ENCODE data around the gene VAV2.

VAV2 gene

DNA sequence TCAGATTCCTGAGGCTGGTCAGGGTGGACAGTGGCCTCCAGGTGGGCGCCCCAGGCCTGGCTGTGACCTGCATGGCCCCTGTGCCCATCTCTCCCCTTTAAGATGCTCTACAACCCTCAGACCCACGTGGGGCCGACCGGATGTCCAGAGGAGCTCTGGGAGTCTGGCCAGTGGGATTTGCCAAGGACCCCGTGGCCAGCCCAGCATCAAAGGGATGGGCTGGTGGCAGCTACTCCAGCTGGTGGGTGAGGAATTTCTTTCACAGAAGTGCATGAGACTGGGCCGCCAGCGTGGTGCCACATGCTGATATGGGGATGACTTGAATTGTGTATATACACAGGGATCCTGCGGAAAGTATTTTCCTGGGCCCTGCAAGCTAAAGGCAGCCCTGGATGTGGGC lies 159.2 kb downstream of the VAV2 start:
- no peak for DNase-seq

DNA sequence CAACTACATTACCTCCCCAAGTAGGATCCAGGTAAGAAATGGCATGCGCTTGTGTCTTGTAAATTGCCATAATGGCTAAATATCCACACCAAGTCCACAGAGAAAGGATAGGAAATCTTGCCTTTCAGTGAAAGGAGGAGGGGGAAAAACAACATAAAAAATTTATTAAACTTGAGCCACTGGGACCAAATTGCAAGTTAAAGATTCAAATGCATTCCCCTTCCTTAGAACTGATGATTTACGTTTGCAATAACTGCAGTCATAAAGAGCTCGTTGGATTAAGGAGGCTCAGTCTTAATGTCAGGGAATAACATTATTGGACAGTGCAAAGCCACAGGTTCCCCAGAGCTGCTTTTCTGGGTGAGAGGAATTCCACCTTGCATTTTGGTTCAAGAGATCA lies 161.4 kb downstream of the VAV2 start:
- DNase-seq, result no peak

DNA sequence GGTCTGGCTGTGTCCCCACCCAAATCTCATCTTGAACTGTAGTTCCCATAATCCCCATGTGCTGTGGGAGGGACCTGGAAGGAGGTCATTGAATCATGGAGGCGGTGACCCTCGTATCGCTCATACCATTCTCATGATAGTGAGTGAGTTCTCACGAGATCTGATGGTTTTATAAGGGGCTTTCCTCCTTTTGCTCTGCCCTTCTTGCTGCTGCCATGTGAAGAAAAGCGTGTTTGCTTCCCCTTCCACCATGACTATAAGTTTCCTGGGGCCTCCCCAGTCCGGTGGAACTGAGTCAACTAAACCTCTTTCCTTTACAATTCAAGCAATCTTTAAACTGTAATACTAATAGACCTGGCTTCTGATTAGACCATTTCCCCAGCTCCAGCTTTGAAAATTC lies 161.8 kb downstream of the VAV2 start:
- DNase-seq, result no peak

DNA sequence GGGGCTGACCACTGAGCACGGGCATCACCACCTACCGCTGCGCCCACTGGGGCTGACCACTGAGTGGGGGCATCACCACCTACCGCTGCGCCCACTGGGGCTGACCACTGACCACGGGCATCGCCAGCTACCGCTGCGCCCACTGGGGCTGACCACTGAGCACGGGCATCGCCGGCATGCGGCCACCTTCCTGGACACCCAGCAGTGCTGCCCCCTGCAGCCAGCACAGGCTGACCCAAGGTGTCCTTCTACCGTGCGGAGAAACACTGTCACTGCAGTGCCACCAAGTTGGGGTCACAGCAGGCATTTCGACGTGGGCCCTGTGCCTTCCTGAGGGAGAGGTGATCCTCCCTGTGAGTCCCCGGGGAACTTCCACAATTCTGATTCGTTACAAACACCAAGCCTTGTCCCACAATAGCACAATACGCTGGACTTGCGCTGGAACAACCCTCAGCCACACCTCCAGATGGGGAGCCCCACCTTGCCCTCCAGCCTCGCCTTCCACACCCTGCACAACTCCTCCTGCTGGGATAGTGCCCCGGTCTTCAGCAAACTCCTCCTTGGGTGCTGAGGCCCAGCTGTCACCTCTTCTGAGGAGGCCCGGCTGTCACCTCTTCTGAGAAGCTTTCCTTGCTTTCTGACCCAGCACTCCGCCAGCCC lies 163.7 kb downstream of the VAV2 start:
- no peak for DNase-seq

- no peak for DNase-seq
Observed at GRCh38 chr9:133826289-133827085, 165.6 kb downstream of the VAV2 start.

DNA sequence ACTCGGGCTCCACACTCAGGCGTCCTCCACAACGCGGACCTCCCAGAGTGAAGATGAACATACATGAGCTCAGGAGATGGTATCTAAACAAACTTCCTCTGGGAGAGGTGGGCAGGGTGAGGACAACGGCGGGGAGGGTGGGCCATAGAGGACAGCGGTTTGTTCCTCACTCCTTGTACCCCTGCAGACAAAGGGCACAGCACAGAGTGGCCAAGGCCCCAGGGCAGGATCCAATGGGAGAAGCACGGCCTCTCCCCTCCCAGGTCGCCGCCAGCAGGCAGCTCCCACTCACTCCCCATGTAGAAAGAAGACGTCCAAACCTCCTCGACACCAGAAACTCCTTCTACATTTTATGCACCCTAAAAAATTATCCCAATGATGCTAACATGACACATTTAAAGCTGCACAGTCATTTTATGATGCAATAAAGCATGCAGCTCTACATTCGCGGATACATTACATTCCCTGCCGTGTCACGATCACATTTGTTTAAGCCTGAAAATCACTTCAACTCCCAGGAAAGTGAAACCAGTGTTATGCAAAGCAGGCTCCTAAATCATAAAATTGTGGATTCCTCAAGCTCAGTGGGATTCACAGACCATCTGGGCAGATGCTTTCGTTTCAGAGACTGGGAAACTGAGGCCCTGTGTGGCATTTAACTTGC lies 166.4 kb downstream of the VAV2 start:
- DNase-seq, result peak; percentile 16

GRCh38 chr9:133824802-133825186 lies 167.3 kb downstream of the VAV2 start:
- no peak for DNase-seq

GRCh38 chr9:133824106-133824801 lies 167.9 kb downstream of the VAV2 start:
- DNase-seq, result no peak

DNA sequence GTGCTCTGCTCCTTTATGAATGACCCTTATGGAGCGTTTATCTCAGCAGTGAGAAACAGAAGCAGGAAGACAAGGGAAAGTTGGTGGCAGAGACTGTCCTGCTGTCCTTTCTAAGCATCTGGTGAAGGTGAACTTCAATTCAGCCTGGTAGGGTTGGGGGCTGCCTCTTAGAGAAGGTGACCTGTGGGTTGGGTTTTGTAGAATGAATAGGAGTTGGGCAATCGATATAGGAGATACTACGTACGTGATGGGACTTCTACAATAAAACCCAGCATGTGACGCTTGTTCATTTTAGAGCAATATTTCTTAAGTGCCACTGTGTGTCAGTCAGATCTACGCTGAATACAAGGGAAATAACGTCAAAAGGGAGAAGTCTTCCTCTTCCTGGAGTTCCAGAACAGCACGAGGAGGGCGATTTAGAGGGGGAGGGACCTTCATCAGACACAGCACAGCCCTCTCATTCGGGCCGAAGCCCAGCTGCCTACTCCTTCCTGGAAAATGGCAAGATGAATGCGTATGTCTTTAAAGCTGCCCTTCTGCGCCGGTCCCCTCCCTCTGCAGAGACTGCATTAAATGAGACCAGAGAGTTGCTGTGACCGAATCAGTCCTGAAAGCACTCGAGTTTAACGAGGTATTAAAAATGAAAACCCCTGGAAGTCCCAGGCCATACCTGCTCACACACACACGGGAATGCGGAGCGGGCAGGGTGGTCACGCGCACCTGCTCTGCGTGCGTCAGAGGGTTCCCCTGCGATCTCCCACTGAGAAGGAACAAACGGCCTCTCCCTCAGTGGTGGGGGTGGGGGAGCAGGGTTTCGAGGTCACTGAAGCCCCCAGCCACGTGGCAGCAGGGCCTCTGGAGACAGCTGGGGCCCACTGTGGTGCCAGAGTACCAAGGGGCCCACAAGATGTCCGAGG lies 168.7 kb downstream of the VAV2 start:
- DNase-seq, result no peak

- no peak for DNase-seq
Observed at GRCh38 chr9:133822430-133823065, 169.6 kb downstream of the VAV2 start.

GRCh38 chr9:133821601-133822429 lies 170.3 kb downstream of the VAV2 start:
- no peak for DNase-seq

DNA sequence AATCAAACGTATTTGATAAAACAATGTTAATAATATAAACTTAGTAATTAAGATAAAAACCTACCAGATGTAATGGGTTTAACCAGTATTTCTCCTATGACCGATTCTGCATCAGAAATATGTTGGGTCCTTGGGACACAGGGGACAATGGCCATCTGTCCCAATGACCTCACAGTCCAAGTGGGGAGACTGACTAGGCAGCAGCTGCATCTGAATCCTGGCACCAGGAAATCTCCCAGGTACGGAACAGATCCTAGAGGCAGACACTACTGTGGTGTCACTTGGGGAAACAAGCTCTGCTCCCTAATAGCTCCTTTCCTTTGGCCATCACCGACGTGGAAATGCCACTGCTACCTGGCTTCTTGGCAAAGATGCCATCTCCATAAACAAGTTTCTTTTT lies 172.2 kb downstream of the VAV2 start:
- no peak for DNase-seq

- no peak for DNase-seq
Observed at GRCh38 chr9:133818444-133818843, 173.7 kb downstream of the VAV2 start.

- DNase-seq, result no peak
Observed at GRCh38 chr9:133815781-133816180, 176.3 kb downstream of the VAV2 start.

DNA sequence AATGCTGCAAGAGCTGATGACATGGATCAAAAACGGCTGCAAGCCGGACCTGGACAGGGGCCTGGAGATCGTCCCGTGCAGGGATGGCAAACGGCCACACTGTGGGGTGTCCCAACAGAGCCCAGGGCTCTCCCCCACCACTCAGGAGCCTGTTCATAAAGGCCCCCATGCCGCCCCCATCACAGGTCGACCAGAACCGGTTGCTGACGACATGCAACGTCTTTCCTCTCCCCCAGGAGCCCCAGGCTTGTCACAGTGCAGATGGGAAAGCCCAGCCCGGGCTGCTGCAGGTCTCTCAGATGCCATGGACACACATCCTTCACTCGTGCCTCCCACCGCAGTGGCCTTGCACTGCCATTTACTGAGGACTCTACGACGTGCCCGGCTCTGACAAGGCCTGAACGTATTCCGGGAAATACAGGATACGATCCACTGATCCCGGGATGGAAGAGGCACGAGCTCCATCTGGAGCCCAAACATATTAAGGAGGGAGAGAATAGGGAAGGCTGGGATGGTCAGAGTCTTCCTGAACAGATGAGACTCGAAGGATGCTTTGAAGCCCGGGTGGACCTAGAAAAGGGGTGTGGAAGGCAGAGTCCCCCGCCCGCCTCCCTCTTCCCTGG lies 177.4 kb downstream of the VAV2 start:
- no peak for DNase-seq

DNA sequence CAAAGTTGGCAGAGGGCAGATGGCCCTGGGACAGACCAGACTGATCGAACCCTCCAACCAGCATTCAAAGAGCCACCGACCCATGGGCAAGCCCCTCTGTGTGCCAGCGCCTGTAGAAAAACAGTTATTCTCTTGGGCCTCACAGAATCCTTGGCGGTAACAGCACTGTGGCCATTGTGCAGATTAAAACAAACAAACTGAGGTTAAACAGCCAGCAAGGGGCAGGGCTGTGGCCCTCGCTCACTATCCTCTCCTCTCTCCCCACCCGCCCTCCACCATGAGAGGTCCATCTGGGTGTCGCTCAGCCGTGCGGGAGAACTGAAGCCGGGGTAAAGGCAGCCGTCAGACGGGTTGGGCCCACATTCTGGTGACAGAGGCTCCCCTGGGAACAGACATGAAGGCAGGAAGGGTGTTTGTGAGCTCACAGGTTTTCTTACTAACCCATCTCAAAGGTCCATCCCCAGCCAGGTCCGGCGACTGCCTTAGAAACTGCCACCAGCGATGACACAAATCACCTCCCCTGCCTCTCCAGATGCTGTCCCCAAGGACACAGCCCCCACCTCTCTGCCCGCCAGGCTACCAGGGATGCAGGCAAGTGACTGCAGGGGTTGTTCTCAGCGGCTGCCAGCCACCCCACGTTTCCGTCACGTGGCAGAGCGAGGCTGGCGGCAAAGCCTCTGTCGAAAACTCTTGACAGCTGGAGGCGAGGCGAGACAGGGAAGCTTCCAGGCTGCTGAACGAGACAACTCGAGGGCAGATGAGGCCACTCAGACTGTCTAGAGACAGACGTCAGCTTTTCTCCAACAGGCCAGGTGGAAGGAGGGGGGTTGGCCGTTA lies 178.2 kb downstream of the VAV2 start:
- DNase-seq, result no peak

DNA sequence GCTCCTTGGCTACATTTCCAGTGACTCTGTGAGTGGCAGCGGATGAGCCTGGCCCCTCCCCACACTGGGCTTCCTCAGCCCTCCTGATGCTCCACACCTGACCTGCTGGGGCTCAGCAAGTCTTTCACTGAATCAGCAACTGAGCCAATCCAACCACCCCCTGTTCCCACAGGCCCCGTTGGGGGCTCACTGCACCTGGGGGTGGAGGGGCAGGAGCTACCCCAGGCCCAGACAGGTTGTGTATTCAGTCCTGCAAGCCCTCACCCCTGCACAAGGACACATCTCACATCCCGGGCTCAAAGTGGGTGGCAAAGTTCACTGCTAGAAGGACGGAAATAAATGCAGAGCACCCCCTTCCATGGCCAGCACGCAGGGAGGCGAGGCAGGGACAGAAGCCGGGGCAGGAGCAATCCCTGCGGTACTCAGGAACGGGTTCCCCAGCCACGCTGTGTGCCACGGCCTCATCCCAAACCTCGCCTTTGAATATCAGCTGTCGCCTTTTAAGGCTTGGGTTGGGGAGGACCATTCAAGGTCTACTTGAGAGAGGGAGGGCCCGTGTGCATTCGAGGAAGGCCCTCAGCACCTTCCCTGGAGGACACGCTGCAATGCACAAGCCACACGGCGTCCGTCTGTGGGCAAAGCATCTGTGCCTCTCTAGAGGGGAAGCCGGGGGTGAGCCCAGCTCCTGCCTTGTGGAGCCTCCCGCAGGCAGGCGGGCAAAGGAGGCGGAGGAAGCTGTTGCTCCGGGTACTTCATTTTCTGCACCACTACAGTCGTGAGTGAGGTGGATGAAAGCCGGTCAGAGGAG lies 179.0 kb downstream of the VAV2 start:
- DNase-seq, result no peak

DNA sequence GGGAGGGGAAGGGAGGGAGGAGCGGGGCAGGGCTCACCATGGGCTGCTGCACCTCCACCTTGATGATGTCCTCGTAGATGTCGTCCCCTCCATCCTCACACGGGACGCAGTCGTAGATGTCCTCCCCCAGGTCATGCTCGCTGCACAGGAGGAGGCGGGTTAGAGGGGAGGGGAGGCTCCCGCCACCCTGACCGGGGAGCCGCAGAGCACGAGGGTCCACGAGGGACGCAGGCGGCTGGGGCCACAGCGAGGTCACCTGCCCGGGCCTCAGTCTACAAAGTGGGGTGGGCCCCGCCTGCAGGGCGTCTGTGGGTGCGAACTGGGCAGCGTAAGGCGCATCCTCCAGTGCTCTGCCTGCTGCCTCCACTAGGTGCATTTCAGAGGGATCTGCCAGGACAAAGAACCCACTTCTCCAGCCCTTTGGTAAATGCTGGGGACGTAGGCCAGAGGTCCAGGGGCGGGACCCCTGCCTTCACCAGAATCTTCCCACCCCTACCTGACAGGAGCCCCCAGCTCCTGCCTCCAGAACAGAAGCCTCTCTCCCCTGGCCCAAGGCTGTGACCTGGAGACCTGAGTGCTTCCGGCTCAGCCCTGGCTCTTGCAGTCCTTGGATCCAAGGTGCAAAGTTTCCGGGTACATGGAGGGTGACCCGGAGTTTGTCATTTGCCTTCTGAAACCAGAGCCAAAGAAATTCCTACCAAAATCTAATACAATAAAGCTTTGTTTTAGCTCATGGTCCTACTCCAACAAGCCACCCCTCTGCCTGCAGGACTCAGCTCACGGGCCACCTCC lies 179.9 kb downstream of the VAV2 start:
- no peak for DNase-seq

Data from EL (cell line).